Activated CD8-positive, alpha-beta memory T cell treated with anti-CD3 and anti-CD28 coated beads, Interleukin-2, amount 10 ng/mL, durations not matched to agents 7 days and 5 days (primary cell): ENCODE data around the gene TFIP11. TPM values are rescaled to one million over a fixed set of nuclear protein-coding genes. Genes with fewer than 3 reads are reported as not detected.
A peak's percentile ranks its signal among the peaks of the same experiment; 100 is the strongest.

Source experiments
- ATAC-seq: fragments of 150-1000 bp; cut with Tn5 transposase; one replicate; pipeline ENCODE4 v1.10.0; 2021; ENCODE audit warnings: moderate library complexity
- CTCF ChIA-PET: fragments of 350-600 bp; sonication (Branson Sonifier 250); formaldehyde crosslinking; loops from one replicate; lab custom pipeline; 2021; ENCODE audit warnings: antibody characterized with exemption; lab: Charles Lee
- DNase-seq: peaks from one replicate; pipeline ENCODE4 v3.0.0-alpha.2; 2020
- H3K27ac Mint-ChIP-seq: one replicate; pipeline ENCODE4 v1.8.0; 2021; ENCODE audit warnings: mild to moderate bottlenecking, mixed read lengths
- H3K27me3 Mint-ChIP-seq: one replicate; pipeline ENCODE4 v1.8.0; 2021; ENCODE audit warnings: mixed read lengths
- H3K36me3 Mint-ChIP-seq: one replicate; pipeline ENCODE4 v1.8.0; 2021; ENCODE audit warnings: mild to moderate bottlenecking, mixed read lengths
- H3K4me1 Mint-ChIP-seq: one replicate; pipeline ENCODE4 v1.8.0; 2021; ENCODE audit warnings: mixed read lengths
- H3K4me3 Mint-ChIP-seq: one replicate; pipeline ENCODE4 v1.8.0; 2021; ENCODE audit warnings: mild to moderate bottlenecking, moderate library complexity, mixed read lengths
- H3K9me3 Mint-ChIP-seq: one replicate; pipeline ENCODE4 v1.8.0; 2022; ENCODE audit warnings: low read depth, mixed read lengths
- total RNA-seq, 2 experiments: library from RNA; stranded (reverse); gene quantifications; one replicate each; pipeline ENCODE4 v1.2.3, GENCODE V29; 2021

TFIP11 gene
- total RNA-seq, 2 experiments from 2014 or later: 58.0 to 64.8 TPM

GRCh38 chr22:26548984-26549383 is 36.7 kb upstream of the TFIP11 start:
- Mint-ChIP-seq H3K4me3 (no peak overlapping the region), H3K36me3 (peaks cover 34% of the 10 kb centered on the region), H3K27ac (no peak overlapping the region), H3K4me1 (peaks cover 47% of the 10 kb centered on the region), H3K27me3 (no peaks in the 10 kb centered on the region), H3K9me3 (no peaks in the 10 kb centered on the region)
- ATAC-seq: no peak
- DNase-seq: no peak
- CTCF ChIA-PET: no interaction called here

GRCh38 chr22:26548303-26548702 is 36.0 kb upstream of the TFIP11 start:
- ATAC-seq: no peak
- no peak for DNase-seq
- CTCF ChIA-PET: interaction anchor here (1.3 to 1.6 kb wide), 3 partner anchors 15 to 38 kb away, joined by 3 read pairs; no protein-coding TSS in a partner anchor
- H3K4me3 Mint-ChIP-seq: no peak overlapping the region
- no peaks in the 10 kb centered on the region for H3K9me3 Mint-ChIP-seq
- H3K27ac Mint-ChIP-seq: no peak overlapping the region
- no peaks in the 10 kb centered on the region for H3K27me3 Mint-ChIP-seq
- peaks cover 50% of the 10 kb centered on the region for H3K4me1 Mint-ChIP-seq
- H3K36me3 Mint-ChIP-seq: peaks cover 34% of the 10 kb centered on the region

GRCh38 chr22:26547837-26548236 is 35.6 kb upstream of the TFIP11 start:
- H3K4me1 Mint-ChIP-seq: peaks cover 54% of the 10 kb centered on the region
- ATAC-seq (no peak), DNase-seq (no peak)
- CTCF ChIA-PET: interaction anchor here (0.9 to 2.7 kb wide), 5 partner anchors 15 to 45 kb away, joined by 3 to 14 read pairs (median 3); no protein-coding TSS in a partner anchor
- H3K36me3 Mint-ChIP-seq: peaks cover 34% of the 10 kb centered on the region
- H3K4me3 Mint-ChIP-seq: no peak overlapping the region
- H3K9me3 Mint-ChIP-seq: no peaks in the 10 kb centered on the region
- H3K27me3 Mint-ChIP-seq: no peaks in the 10 kb centered on the region
- peak overlapping the region; percentile 82 for H3K27ac Mint-ChIP-seq

GRCh38 chr22:26547426-26547825 is 35.2 kb upstream of the TFIP11 start:
- DNase-seq: peak; percentile 73
- CTCF ChIA-PET: interaction anchor here (0.9 to 2.7 kb wide), 6 partner anchors 15 to 46 kb away, joined by 3 to 14 read pairs (median 3); no protein-coding TSS in a partner anchor
- Mint-ChIP-seq H3K27me3 (no peaks in the 10 kb centered on the region), H3K36me3 (peaks cover 36% of the 10 kb centered on the region), H3K9me3 (no peaks in the 10 kb centered on the region), H3K4me1 (peaks cover 58% of the 10 kb centered on the region), H3K27ac (peak overlapping the region; percentile 82), H3K4me3 (no peak overlapping the region)
- peak; percentile 80 for ATAC-seq

GRCh38 chr22:26546282-26546681 is 34.0 kb upstream of the TFIP11 start:
- Mint-ChIP-seq H3K9me3 (no peaks in the 10 kb centered on the region), H3K4me3 (no peak overlapping the region), H3K4me1 (peaks cover 61% of the 10 kb centered on the region), H3K27ac (peak overlapping the region; percentile 82), H3K27me3 (no peaks in the 10 kb centered on the region), H3K36me3 (peaks cover 38% of the 10 kb centered on the region)
- ATAC-seq (no peak), DNase-seq (no peak)
- CTCF ChIA-PET: interaction anchor here (0.9 to 2.7 kb wide), 3 partner anchors 18 to 45 kb away, joined by 3 to 14 read pairs (median 3); no protein-coding TSS in a partner anchor

GRCh38 chr22:26545827-26546226 is 33.6 kb upstream of the TFIP11 start:
- H3K27me3 Mint-ChIP-seq: no peaks in the 10 kb centered on the region
- CTCF ChIA-PET: interaction anchor here (0.9 to 2.7 kb wide), 2 partner anchors 18 to 43 kb away, joined by 3 to 14 read pairs; no protein-coding TSS in a partner anchor
- H3K4me3 Mint-ChIP-seq: no peak overlapping the region
- no peaks in the 10 kb centered on the region for H3K9me3 Mint-ChIP-seq
- DNase-seq (no peak), ATAC-seq (no peak)
- H3K4me1 Mint-ChIP-seq: peaks cover 61% of the 10 kb centered on the region
- peak overlapping the region; percentile 26 for H3K27ac Mint-ChIP-seq
- peaks cover 39% of the 10 kb centered on the region for H3K36me3 Mint-ChIP-seq

- H3K36me3 Mint-ChIP-seq: peaks cover 43% of the 10 kb centered on the region
- DNase-seq: no peak
- H3K4me1 Mint-ChIP-seq: peaks cover 61% of the 10 kb centered on the region
- H3K27ac Mint-ChIP-seq: peak overlapping the region; percentile 34
- H3K27me3 Mint-ChIP-seq: no peaks in the 10 kb centered on the region
- H3K9me3 Mint-ChIP-seq: no peaks in the 10 kb centered on the region
- no peak for ATAC-seq
- CTCF ChIA-PET: interaction anchor here (2.7 kb wide), 1 partner anchor 42 kb away, joined by 14 read pairs; no protein-coding TSS in a partner anchor
- H3K4me3 Mint-ChIP-seq: no peak overlapping the region
These were observed 33.1 kb upstream of the TFIP11 start for GRCh38 chr22:26545385-26545784.

GRCh38 chr22:26544489-26544888 is 32.2 kb upstream of the TFIP11 start:
- no peak for DNase-seq
- Mint-ChIP-seq H3K36me3 (peaks cover 43% of the 10 kb centered on the region), H3K27me3 (no peaks in the 10 kb centered on the region), H3K27ac (peak overlapping the region; percentile 81), H3K4me1 (peaks cover 58% of the 10 kb centered on the region), H3K4me3 (no peak overlapping the region), H3K9me3 (no peaks in the 10 kb centered on the region)
- ATAC-seq: no peak
- CTCF ChIA-PET: interaction anchor here (1.2 to 1.7 kb wide), 3 partner anchors 9 to 41 kb away, joined by 3 to 9 read pairs (median 5); no protein-coding TSS in a partner anchor

GRCh38 chr22:26542831-26543230 is 30.6 kb upstream of the TFIP11 start:
- Mint-ChIP-seq H3K4me1 (peaks cover 52% of the 10 kb centered on the region), H3K36me3 (peaks cover 38% of the 10 kb centered on the region), H3K9me3 (no peaks in the 10 kb centered on the region), H3K27me3 (no peaks in the 10 kb centered on the region), H3K27ac (peak overlapping the region; percentile 81), H3K4me3 (no peak overlapping the region)
- CTCF ChIA-PET: interaction anchor here (1.2 to 1.4 kb wide), 2 partner anchors 38 to 72 kb away, joined by 3 read pairs; no protein-coding TSS in a partner anchor
- DNase-seq: peak; percentile 60
- ATAC-seq: peak; percentile 62

- peaks cover 35% of the 10 kb centered on the region for H3K36me3 Mint-ChIP-seq
- no peaks in the 10 kb centered on the region for H3K27me3 Mint-ChIP-seq
- ATAC-seq (no peak), DNase-seq (no peak)
- CTCF ChIA-PET: interaction anchor here (2.0 kb wide), 1 partner anchor 38 kb away, joined by 4 read pairs; no protein-coding TSS in a partner anchor
- H3K9me3 Mint-ChIP-seq: no peaks in the 10 kb centered on the region
- no peak overlapping the region for H3K27ac Mint-ChIP-seq
- peaks cover 36% of the 10 kb centered on the region for H3K4me1 Mint-ChIP-seq
- no peak overlapping the region for H3K4me3 Mint-ChIP-seq
These were observed 29.0 kb upstream of the TFIP11 start for GRCh38 chr22:26541167-26541819.

- DNase-seq (no peak), ATAC-seq (no peak)
- Mint-ChIP-seq H3K4me1 (peaks cover 29% of the 10 kb centered on the region), H3K36me3 (peaks cover 39% of the 10 kb centered on the region), H3K4me3 (no peak overlapping the region), H3K27ac (no peak overlapping the region), H3K27me3 (no peaks in the 10 kb centered on the region), H3K9me3 (no peaks in the 10 kb centered on the region)
- CTCF ChIA-PET: no interaction called here
These were observed 27.8 kb upstream of the TFIP11 start for GRCh38 chr22:26540119-26540518.

GRCh38 chr22:26536762-26537134 is 24.5 kb upstream of the TFIP11 start:
- H3K27me3 Mint-ChIP-seq: no peaks in the 10 kb centered on the region

GRCh38 chr22:26536056-26536761 is 23.9 kb upstream of the TFIP11 start:
- H3K27me3 Mint-ChIP-seq: no peaks in the 10 kb centered on the region
- no peak for ATAC-seq
- H3K4me3 Mint-ChIP-seq: no peak overlapping the region
- no peak for DNase-seq
- peaks cover 51% of the 10 kb centered on the region for H3K36me3 Mint-ChIP-seq
- H3K27ac Mint-ChIP-seq: no peak overlapping the region
- peaks cover 8% of the 10 kb centered on the region for H3K4me1 Mint-ChIP-seq
- CTCF ChIA-PET: interaction anchor here (1.3 to 2.2 kb wide), 3 partner anchors 8 to 129 kb away, joined by 4 to 6 read pairs (median 5); no protein-coding TSS in a partner anchor
- H3K9me3 Mint-ChIP-seq: no peaks in the 10 kb centered on the region

More at GRCh38 chr22:26536762-26537134, 24.5 kb upstream of the TFIP11 start:
- CTCF ChIA-PET: interaction anchor here (1.3 to 2.2 kb wide), 2 partner anchors 106 to 129 kb away, joined by 4 to 6 read pairs; no protein-coding TSS in a partner anchor
- H3K9me3 Mint-ChIP-seq: no peaks in the 10 kb centered on the region
- H3K4me1 Mint-ChIP-seq: peaks cover 8% of the 10 kb centered on the region
- no peak overlapping the region for H3K4me3 Mint-ChIP-seq
- peaks cover 47% of the 10 kb centered on the region for H3K36me3 Mint-ChIP-seq
- ATAC-seq: no peak
- no peak for DNase-seq
- no peak overlapping the region for H3K27ac Mint-ChIP-seq
